K562 (cell line): ENCODE results near the gene WDR18. TPM values are rescaled to one million over a fixed set of nuclear protein-coding genes. Genes with fewer than 3 reads are reported as not detected.
A peak's percentile ranks its signal among the peaks of the same experiment; 100 is the strongest.

Experiments
- BACH1 ChIP-seq: fragments of 200-800 bp; sonication (Bioruptor generic); IDR thresholded peaks from 2 replicates; pipeline ENCODE4 v1.6.1; 2016; ENCODE audit warnings: missing genetic modification characterization, missing compliant biosample characterization
- C11orf30 ChIP-seq: fragments of 450-650 bp; IDR thresholded peaks from 2 replicates; pipeline ENCODE4 v1.6.1; 2016; ENCODE audit warnings: low read depth, mild to moderate bottlenecking
- CBFB ChIP-seq: sonication (generic); formaldehyde crosslinking; IDR thresholded peaks from 2 replicates; pipeline ENCODE4 v1.4.0; 2020; ENCODE audit warnings: mild to moderate bottlenecking, missing genetic modification reagents
- CCNT2 ChIP-seq: IDR thresholded peaks from 2 replicates; pipeline ENCODE4 v1.6.1; 2011; ENCODE audit warnings: borderline replicate concordance, low read depth, mild to moderate bottlenecking, moderate library complexity, mixed read lengths, low read length; ENCODE audit not compliant: insufficient read length; ENCODE audit errors: extremely low read depth
- CHD2 ChIP-seq: IDR thresholded peaks from 2 replicates; pipeline ENCODE4 v1.6.1; 2011; ENCODE audit warnings: low read depth, low read length
- DNMT1 ChIP-seq: fragments of 450-650 bp; IDR thresholded peaks from 2 replicates; pipeline ENCODE4 v1.6.1; 2016; ENCODE audit warnings: antibody characterized with exemption, mild to moderate bottlenecking
- DPF2 ChIP-seq: fragments of 450-650 bp; IDR thresholded peaks from 2 replicates; pipeline ENCODE4 v1.6.1; 2016
- HMGN3 ChIP-seq: IDR thresholded peaks from 2 replicates; pipeline ENCODE4 v1.6.1; 2011; ENCODE audit warnings: borderline replicate concordance, low read depth, mild to moderate bottlenecking, mixed read lengths, low read length; ENCODE audit not compliant: insufficient read length; ENCODE audit errors: extremely low read depth
- PHF8 ChIP-seq: fragments of 200-600 bp; sonication (generic); IDR thresholded peaks from 2 replicates; pipeline ENCODE4 v1.6.1; 2012; ENCODE audit warnings: mixed run types, mild to moderate bottlenecking, inconsistent platforms, low read length, moderate library complexity, borderline replicate concordance
- SMAD3 ChIP-seq: fragments of 450-650 bp; formaldehyde crosslinking; conservative IDR thresholded peaks from 2 replicates; pipeline ENCODE4 v1.4.0; 2020; ENCODE audit warnings: mild to moderate bottlenecking
- SMARCA5 ChIP-seq: fragments of 450-650 bp; IDR thresholded peaks from 2 replicates; pipeline ENCODE4 v1.6.1; 2016
- SRSF3 ChIP-seq: fragments of 200-400 bp; formaldehyde crosslinking; IDR thresholded peaks from 2 replicates; pipeline ENCODE4 v1.6.1; 2016; ENCODE audit warnings: mild to moderate bottlenecking, low read length, moderate library complexity; ENCODE audit not compliant: insufficient read depth
- TAF9B ChIP-seq: fragments of 450-650 bp; IDR thresholded peaks from 2 replicates; pipeline ENCODE4 v1.6.1; 2018; ENCODE audit warnings: mild to moderate bottlenecking; ENCODE audit not compliant: partially characterized antibody
- ZBED1 ChIP-seq: IDR thresholded peaks from 2 replicates; pipeline ENCODE4 v1.6.1; 2014
- ZBTB1 ChIP-seq: sonication (generic); formaldehyde crosslinking; IDR thresholded peaks from 2 replicates; pipeline ENCODE4 v1.8.1; 2023; ENCODE audit warnings: missing genetic modification reagents, low read depth, mild to moderate bottlenecking, borderline replicate concordance
- ZBTB17 ChIP-seq: fragments of 450-650 bp; formaldehyde crosslinking; IDR thresholded peaks from 2 replicates; pipeline ENCODE4 v1.4.0; 2020; ENCODE audit warnings: mild to moderate bottlenecking
- ZNF197 ChIP-seq: fragments of 200-800 bp; sonication (Bioruptor generic); IDR thresholded peaks from 2 replicates; pipeline ENCODE4 v1.6.1; 2016; ENCODE audit warnings: low read depth, missing genetic modification characterization, missing compliant biosample characterization
- ZNF507 ChIP-seq: conservative IDR thresholded peaks from 2 replicates; pipeline ENCODE4 v1.6.1; 2017; ENCODE audit warnings: missing genetic modification characterization, missing compliant biosample characterization
- polyA plus RNA-seq, 8 experiments: library from polyadenylated mRNA; depleted of rRNA in 4 of 8; stranded (reverse) in 5 of 8; unstranded in 3 of 8; fragments of >200 nt; fragmentation: Nextera tagmentation in 2 of 8; fragmentation: Illumina TruSeq in 1 of 8; extraction: Ambion mirVana in 2 of 8; extraction: Trizol in 1 of 8; gene quantifications; 2 replicates each; pipeline versions ENCODE4 v1.2.1 to v1.2.3, GENCODE V29; 2011 to 2014; ENCODE audit warnings: inconsistent platforms in 1 of 8, missing spikeins in 1 of 8
- total RNA-seq, 7 experiments: library from RNA; depleted of rRNA in 6 of 7; stranded (reverse); fragments of >200 nt in 6 of 7; fragmentation: Illumina TruSeq in 2 of 7; extraction: Trizol in 2 of 7; gene quantifications; 2 replicates each; pipeline versions ENCODE4 v1.2.1 to v1.2.3, GENCODE V29; 2011 to 2021; ENCODE audit warnings: low replicate concordance in 1 of 7
- TF ChIP-seq, protein P1 (sequence below): fragments of 250-450 bp; sonication (Bioruptor Pico); IDR thresholded peaks from 2 replicates; pipeline ENCODE4 v1.5.0; 2020; ENCODE audit warnings: mild to moderate bottlenecking
- TF ChIP-seq, protein P2 (sequence below): fragments of 450-650 bp; formaldehyde crosslinking; IDR thresholded peaks from 2 replicates; pipeline ENCODE4 v1.4.0; 2020; ENCODE audit warnings: mild to moderate bottlenecking
- TF ChIP-seq, protein P3 (sequence below): fragments of 250-450 bp; sonication (Bioruptor Pico); IDR thresholded peaks from 2 replicates; pipeline ENCODE4 v1.6.1; 2021; ENCODE audit warnings: mild to moderate bottlenecking
- TF ChIP-seq, protein P4 (sequence below): fragments of 450-650 bp; conservative IDR thresholded peaks from 2 replicates; pipeline ENCODE4 v1.6.1; 2016; ENCODE audit warnings: missing genetic modification characterization, low read depth, mild to moderate bottlenecking, control low read depth, missing compliant biosample characterization
- TF ChIP-seq, protein P5 (sequence below), 2 experiments: IDR thresholded peaks; 2 replicates each; pipeline ENCODE4 v1.6.1; 2011; ENCODE audit warnings: borderline replicate concordance in 1 of 2, control low read depth in 1 of 2, low read depth in 1 of 2, low read length in 1 of 2, mild to moderate bottlenecking in 1 of 2, mixed read lengths in 1 of 2, moderate library complexity in 1 of 2; ENCODE audit not compliant: insufficient read depth in 1 of 2, insufficient read length in 1 of 2, poor library complexity in 1 of 2, severe bottlenecking in 1 of 2; ENCODE audit errors: extremely low read depth in 1 of 2
- TF ChIP-seq, protein P6 (sequence below): fragments of 250-450 bp; sonication (Bioruptor Pico); IDR thresholded peaks from 2 replicates; pipeline ENCODE4 v1.9.0; 2021; ENCODE audit warnings: mild to moderate bottlenecking

The WDR18 gene
- total and polyA plus RNA-seq, 9 of the 15 experiments (the other 6 are each of a cell fraction or from before 2014, with no cell fraction given): 0.65 to 181 (median 30.1) TPM

DNA sequence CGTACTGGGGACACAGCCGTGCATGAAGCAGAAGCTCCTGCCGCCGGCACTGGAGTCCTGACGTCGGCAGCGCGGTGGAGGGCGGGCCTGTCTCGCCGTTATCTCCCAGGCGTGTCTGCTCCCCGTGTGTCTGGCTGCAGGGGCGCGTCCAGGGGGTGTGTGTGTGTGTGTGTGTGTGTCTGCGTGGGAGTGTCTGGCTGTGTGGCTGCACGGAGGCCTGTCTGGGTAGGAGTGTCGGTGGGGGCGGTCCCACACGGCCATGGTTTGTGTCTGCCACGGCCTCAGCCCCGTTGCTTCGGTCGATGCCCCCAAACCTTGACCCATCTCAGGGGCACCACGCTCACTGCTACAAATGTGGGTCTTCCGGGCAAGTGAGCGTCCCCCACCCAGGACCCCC is 40.0 kb upstream of the WDR18 start (continued):
- TF ChIP-seq SMARCA5 (no peak; the same call in 1 of the 2 replicates), TAF9B (no peak), HMGN3 (peak; percentile 99), BACH1 (tag) (no peak), DPF2 (peak; percentile 93), C11orf30 (no peak), CCNT2 (peak; percentile 99), SMAD3 (CRISPR knock-in tag) (peak; percentile 78; the same call in 1 of the 2 replicates), ZBED1 (no peak; the same call in 1 of the 2 replicates), DNMT1 (no peak), SRSF3 (no peak), CBFB (CRISPR knock-in tag) (no peak), ZBTB17 (CRISPR knock-in tag) (peak; percentile 56; the same call in 1 of the 2 replicates), CHD2 (no peak), ZBTB1 (CRISPR knock-in tag) (peak; percentile 53; the same call in 1 of the 2 replicates), PHF8 (no peak), ZNF197 (CRISPR knock-in tag) (0 out of 2 replicates have a peak, but pooled peaks have one; percentile 16), ZNF507 (tag) (no peak)
- TF ChIP-seq, protein P1, sequence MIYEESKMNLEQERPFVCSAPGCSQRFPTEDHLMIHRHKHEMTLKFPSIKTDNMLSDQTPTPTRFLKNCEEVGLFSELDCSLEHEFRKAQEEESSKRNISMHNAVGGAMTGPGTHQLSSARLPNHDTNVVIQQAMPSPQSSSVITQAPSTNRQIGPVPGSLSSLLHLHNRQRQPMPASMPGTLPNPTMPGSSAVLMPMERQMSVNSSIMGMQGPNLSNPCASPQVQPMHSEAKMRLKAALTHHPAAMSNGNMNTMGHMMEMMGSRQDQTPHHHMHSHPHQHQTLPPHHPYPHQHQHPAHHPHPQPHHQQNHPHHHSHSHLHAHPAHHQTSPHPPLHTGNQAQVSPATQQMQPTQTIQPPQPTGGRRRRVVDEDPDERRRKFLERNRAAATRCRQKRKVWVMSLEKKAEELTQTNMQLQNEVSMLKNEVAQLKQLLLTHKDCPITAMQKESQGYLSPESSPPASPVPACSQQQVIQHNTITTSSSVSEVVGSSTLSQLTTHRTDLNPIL (CRISPR knock-in tag): no peak
- TF ChIP-seq, protein P2, sequence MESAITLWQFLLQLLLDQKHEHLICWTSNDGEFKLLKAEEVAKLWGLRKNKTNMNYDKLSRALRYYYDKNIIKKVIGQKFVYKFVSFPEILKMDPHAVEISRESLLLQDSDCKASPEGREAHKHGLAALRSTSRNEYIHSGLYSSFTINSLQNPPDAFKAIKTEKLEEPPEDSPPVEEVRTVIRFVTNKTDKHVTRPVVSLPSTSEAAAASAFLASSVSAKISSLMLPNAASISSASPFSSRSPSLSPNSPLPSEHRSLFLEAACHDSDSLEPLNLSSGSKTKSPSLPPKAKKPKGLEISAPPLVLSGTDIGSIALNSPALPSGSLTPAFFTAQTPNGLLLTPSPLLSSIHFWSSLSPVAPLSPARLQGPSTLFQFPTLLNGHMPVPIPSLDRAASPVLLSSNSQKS (CRISPR knock-in tag): no peak
- TF ChIP-seq, protein P3, sequence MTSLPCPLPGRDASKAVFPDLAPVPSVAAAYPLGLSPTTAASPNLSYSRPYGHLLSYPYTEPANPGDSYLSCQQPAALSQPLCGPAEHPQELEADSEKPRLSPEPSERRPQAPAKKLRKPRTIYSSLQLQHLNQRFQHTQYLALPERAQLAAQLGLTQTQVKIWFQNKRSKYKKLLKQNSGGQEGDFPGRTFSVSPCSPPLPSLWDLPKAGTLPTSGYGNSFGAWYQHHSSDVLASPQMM (CRISPR knock-in tag): no peak
- TF ChIP-seq, protein P4, sequence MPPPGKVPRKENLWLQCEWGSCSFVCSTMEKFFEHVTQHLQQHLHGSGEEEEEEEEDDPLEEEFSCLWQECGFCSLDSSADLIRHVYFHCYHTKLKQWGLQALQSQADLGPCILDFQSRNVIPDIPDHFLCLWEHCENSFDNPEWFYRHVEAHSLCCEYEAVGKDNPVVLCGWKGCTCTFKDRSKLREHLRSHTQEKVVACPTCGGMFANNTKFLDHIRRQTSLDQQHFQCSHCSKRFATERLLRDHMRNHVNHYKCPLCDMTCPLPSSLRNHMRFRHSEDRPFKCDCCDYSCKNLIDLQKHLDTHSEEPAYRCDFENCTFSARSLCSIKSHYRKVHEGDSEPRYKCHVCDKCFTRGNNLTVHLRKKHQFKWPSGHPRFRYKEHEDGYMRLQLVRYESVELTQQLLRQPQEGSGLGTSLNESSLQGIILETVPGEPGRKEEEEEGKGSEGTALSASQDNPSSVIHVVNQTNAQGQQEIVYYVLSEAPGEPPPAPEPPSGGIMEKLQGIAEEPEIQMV (tag): no peak
- TF ChIP-seq, protein P5, sequence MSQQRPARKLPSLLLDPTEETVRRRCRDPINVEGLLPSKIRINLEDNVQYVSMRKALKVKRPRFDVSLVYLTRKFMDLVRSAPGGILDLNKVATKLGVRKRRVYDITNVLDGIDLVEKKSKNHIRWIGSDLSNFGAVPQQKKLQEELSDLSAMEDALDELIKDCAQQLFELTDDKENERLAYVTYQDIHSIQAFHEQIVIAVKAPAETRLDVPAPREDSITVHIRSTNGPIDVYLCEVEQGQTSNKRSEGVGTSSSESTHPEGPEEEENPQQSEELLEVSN (IDR thresholded peaks at IDR 0.05; ENCODE audit: borderline replicate concordance in 1 of 2, extremely low read depth in 1 of 2, insufficient read depth in 1 of 2, insufficient read length in 1 of 2, low read depth in 1 of 2, low read length in 1 of 2, poor library complexity in 1 of 2, severe bottlenecking in 1 of 2): peak; percentile 24 to 56
- TF ChIP-seq, protein P6, sequence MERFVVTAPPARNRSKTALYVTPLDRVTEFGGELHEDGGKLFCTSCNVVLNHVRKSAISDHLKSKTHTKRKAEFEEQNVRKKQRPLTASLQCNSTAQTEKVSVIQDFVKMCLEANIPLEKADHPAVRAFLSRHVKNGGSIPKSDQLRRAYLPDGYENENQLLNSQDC: no peak
